Pancreas (tissue), 10 donors: ENCODE results near the gene PWWP2B. TPM values are rescaled to one million over a fixed set of nuclear protein-coding genes. Genes with fewer than 3 reads are reported as not detected.

Source experiments
- ATAC-seq, 4 donors: fragments of 200-7000 bp; cut with Tn5 transposase; one replicate each; pipeline versions ENCODE4 v1.8.0 to v1.9.1; 2020; ENCODE audit warnings: mild to moderate bottlenecking in 4 of 4, moderate library complexity in 4 of 4
- DNase-seq, 6 donors: peaks; one replicate each; pipeline ENCODE4 v3.0.0-alpha.2; 2020
- FAIRE-seq: peaks from 2 replicates; lab custom pipeline; 2012; peaks lifted over from hg19 to GRCh38; lab: Jason Lieb, UNC
- H3K27ac ChIP-seq, 4 donors: fragments of 200-600 bp; sonication (generic); 1 replicate in 3 of 4; 2 replicates in 1 of 4; pipeline versions ENCODE4 v1.5.0 to v1.8.0; 2020
- H3K27me3 ChIP-seq, 4 donors: fragments of 200-600 bp; one replicate each; pipeline ENCODE4 v1.8.0; 2021
- H3K36me3 ChIP-seq, 3 donors: fragments of 200-600 bp; sonication (generic) in 1 of 3; one replicate each; pipeline versions ENCODE4 v1.5.0 to v1.8.0; 2020 to 2021
- H3K4me1 ChIP-seq, 3 donors: fragments of 200-600 bp; one replicate each; pipeline ENCODE4 v1.8.0; 2021
- H3K4me3 ChIP-seq, 4 donors: fragments of 200-600 bp; sonication (generic) in 2 of 4; one replicate each; pipeline versions ENCODE4 v1.5.0 to v1.8.0; 2020 to 2021
- H3K9me3 ChIP-seq, 4 donors: fragments of 200-600 bp; one replicate each; pipeline ENCODE4 v1.8.0; 2021
- WGBS, 2 donors: extraction: QIAGEN DNeasy Blood & Tissue Kit; methylation state at CpG; one replicate each; pipeline ENCODE4 v1.1.7; 2013; 5-methylcytosine and 5-hydroxymethylcytosine counted together
- intact Hi-C, 3 donors: fragments of 100-400 bp; cut with DNase I; formaldehyde crosslinking; loops; one replicate each; pipeline versions ENCODE4 v1.11.1 to v1.14.2; 2022
- polyA plus RNA-seq, 2 donors: library from polyadenylated mRNA; stranded (reverse); fragments of 200-250 nt; gene quantifications; one replicate each; pipeline ENCODE4 v1.2.3, GENCODE V29; 2013
- total RNA-seq, 6 donors: library from RNA; stranded (reverse); fragmentation: NEBNext Ultra II Directional in 4 of 6; extraction: Animal tissue kit (Norgen Biotek cat#: 25700) in 4 of 6; gene quantifications; one replicate each; pipeline versions ENCODE4 v1.2.1 to v1.2.4, GENCODE V29; 2021 to 2023
- TF ChIP-seq, protein P1 (sequence below), 4 donors: fragments of 200-600 bp; sonication (generic) in 3 of 4; IDR thresholded peaks; one replicate each; pipeline versions ENCODE4 v1.5.0 to v1.8.0; 2021; ENCODE audit warnings: antibody characterized with exemption in 4 of 4
- donor health status: healthy with polysubstance abuse.
- donor health status: DM: no; HTN: no; CAD: no; lungs with moderate emphysema.
- donor health status: DM: no; HTN: no; CAD: no.
- donor health status: control.
- donor health status: control.
- donor health status: Bipolar disorder and iron deficiency.
- donor health status: DM: yes; HTN: yes; CAD: no.
- donor health status: DM: no; HTN: no; CAD: no.
- donor health status: DM: no; HTN: no; CAD: no.
- donor health status: DM: yes; HTN: yes; CAD: no.

PWWP2B gene
- total and polyA plus RNA-seq, 8 donors = 17.8 to 44.1 (median 25.2) TPM

DNA sequence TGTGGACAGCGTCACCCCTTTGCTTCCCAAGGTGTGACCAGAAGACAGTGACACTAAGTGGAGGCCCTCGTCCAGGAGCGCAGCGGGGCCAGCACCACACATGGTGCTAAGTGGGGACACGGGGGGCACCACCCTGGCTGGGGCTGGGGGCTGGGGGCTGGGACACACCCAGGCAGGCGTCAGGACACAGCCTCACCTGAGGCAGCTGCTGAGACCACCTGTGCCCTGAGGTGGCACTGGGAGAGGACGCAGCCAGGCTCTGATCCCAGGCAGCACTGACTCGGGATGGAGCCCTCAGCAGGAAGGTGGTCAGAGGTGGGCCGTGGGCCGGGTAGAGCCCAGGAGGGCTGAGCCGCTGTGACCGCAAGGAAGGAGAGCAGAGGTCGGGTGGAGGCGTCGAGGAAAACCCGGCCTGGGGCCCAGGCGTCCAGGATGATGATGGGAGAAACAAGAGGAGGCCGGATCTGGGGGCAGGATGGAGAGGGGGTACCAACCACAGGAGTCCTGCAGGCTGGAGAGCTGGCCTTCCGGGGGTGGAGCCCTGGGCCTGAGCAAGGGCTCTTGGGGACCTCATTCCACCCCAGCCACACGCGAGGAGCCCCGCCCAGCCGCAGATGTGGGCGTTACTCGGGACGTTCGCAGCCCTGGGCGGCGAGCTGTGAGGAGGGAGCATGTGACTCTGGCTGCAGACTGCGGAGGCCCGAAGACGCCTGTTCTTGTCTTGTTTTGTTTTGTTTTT is 42.5 kb upstream of the PWWP2B start:
- no peaks in the 10 kb centered on the region for H3K27me3 ChIP-seq
- ATAC-seq = no peak
- intact Hi-C loops = loop anchor here (5.0 to 10.0 kb wide), 3 partner anchors 127 to 132 kb away; no protein-coding TSS in a partner anchor

GRCh38 chr10:132355297-132355696 is 41.7 kb upstream of the PWWP2B start:
- Histone ChIP-seq H3K27me3 (no peaks in the 10 kb centered on the region), H3K4me1 (no peaks in the 10 kb centered on the region), H3K4me3 (no peak overlapping the region), H3K9me3 (no peaks in the 10 kb centered on the region), H3K27ac (no peak overlapping the region), H3K36me3 (no peaks in the 10 kb centered on the region)
- intact Hi-C loops = loop anchor here in 1 of 3 donors (10.0 kb wide), 1 partner anchor 130 kb away; no protein-coding TSS in a partner anchor
- ATAC-seq = no peak
- peak in 1 of 6 donors; percentile 42 for DNase-seq
- WGBS, 2 donors = 85 to 95% methylated on average over 17 of the region's 17 CpGs
- TF ChIP-seq, protein P1, sequence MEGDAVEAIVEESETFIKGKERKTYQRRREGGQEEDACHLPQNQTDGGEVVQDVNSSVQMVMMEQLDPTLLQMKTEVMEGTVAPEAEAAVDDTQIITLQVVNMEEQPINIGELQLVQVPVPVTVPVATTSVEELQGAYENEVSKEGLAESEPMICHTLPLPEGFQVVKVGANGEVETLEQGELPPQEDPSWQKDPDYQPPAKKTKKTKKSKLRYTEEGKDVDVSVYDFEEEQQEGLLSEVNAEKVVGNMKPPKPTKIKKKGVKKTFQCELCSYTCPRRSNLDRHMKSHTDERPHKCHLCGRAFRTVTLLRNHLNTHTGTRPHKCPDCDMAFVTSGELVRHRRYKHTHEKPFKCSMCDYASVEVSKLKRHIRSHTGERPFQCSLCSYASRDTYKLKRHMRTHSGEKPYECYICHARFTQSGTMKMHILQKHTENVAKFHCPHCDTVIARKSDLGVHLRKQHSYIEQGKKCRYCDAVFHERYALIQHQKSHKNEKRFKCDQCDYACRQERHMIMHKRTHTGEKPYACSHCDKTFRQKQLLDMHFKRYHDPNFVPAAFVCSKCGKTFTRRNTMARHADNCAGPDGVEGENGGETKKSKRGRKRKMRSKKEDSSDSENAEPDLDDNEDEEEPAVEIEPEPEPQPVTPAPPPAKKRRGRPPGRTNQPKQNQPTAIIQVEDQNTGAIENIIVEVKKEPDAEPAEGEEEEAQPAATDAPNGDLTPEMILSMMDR (IDR thresholded peaks at IDR 0.05) = no peak
- no peak for FAIRE-seq

More for the DNA sequence above, 42.5 kb upstream of the PWWP2B start:
- peak in 1 of 6 donors; percentile 47 for DNase-seq
- Histone ChIP-seq H3K9me3 (no peaks in the 10 kb centered on the region), H3K4me3 (no peak overlapping the region), H3K36me3 (no peaks in the 10 kb centered on the region), H3K27ac (no peak overlapping the region), H3K4me1 (no peaks in the 10 kb centered on the region)
- TF ChIP-seq, protein P1 (IDR thresholded peaks at IDR 0.05) = no peak
- WGBS, 2 donors = 88 to 89% methylated on average over 32 of the region's 32 CpGs
- FAIRE-seq = no peak

- ATAC-seq = no peak
- Histone ChIP-seq H3K36me3 (no peaks in the 10 kb centered on the region), H3K27me3 (no peaks in the 10 kb centered on the region), H3K4me1 (no peaks in the 10 kb centered on the region), H3K4me3 (no peak overlapping the region), H3K9me3 (no peaks in the 10 kb centered on the region), H3K27ac (no peak overlapping the region)
- intact Hi-C loops = loop anchor here in 1 of 3 donors (10.0 kb wide), 1 partner anchor 131 kb away; no protein-coding TSS in a partner anchor
- DNase-seq = peak in 1 of 6 donors; percentile 40
- TF ChIP-seq, protein P1 (IDR thresholded peaks at IDR 0.05) = no peak
- 91 to 95% methylated on average over 11 to 13 of the region's 13 CpGs for WGBS, 2 donors
- FAIRE-seq = no peak
These were observed 41.2 kb upstream of the PWWP2B start for GRCh38 chr10:132355754-132356153.

DNA sequence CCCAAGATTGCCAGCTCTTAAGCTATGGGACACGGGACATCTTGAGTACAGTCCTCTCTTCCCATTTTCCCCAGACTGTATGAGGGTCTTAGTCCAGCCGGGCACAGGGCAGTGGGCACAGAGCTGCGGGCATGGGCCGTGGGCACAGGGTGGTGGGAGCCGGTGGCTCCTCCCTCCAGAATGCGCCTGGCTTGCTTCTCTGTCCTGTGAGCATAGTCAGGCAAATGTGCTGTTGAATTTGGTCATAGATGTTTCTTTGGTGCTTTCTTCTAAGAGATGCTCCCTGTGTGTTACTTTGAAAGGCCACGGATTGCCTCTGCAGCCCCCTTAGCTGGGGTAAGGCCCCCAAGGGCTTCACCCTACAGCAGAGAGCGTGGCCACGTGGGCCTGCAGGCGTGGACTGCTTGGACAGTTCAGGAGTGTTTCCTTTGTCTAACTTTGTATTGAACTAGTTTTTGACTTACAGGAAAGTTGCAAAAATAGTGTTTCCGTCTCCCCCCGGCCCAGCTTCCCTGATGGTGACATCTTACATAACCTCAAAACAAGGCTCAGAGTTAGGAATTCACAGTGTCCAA is 40.3 kb upstream of the PWWP2B start:
- Histone ChIP-seq H3K9me3 (no peaks in the 10 kb centered on the region), H3K4me1 (no peaks in the 10 kb centered on the region), H3K27ac (no peak overlapping the region), H3K36me3 (no peaks in the 10 kb centered on the region), H3K27me3 (no peaks in the 10 kb centered on the region), H3K4me3 (no peak overlapping the region)
- TF ChIP-seq, protein P1 (IDR thresholded peaks at IDR 0.05) = no peak
- no peak for ATAC-seq
- no peak for FAIRE-seq
- DNase-seq = peak in 1 of 6 donors; percentile 23
- intact Hi-C loops = loop anchor here in 1 of 3 donors (10.0 kb wide), 1 partner anchor 132 kb away; no protein-coding TSS in a partner anchor
- WGBS, 2 donors = 92 to 94% methylated on average over 12 of the region's 12 CpGs
